OCI-LY3 (cell line): Measurements from ENCODE around the gene CACNG1.

Experiments used
- CTCF ChIP-seq: fragments of 200-600, 300-600 bp; sonication (generic); IDR thresholded peaks from 2 replicates; pipeline ENCODE4 v1.5.1; 2014; ENCODE audit warnings: antibody characterized with exemption, low read length, low read depth
- EZH2phosphoT487 ChIP-seq: fragments of 200-600 bp; shearing (Covaris generic); IDR thresholded peaks from 2 replicates; pipeline ENCODE4 v1.6.1; 2018; ENCODE audit warnings: antibody characterized with exemption, mixed run types, low read depth

DNA sequence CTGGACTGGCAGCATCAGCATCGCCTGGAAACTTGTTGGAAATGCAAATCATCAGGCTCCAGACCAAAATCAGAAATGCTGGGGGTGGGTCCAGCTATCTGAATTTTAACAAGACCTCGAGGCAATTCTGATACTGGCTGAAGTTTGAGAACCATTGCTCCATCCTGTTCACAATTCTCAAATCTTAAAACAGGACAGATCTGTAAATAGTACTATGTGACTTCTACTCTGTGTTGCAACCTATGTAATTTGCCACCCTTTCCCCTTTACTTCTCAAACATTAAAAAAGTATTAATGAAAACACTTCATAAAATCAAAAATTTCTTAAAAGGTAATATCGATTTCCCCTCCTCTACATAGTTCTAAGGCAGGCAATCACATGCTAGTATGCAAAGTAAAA is 28.5 kb downstream of the CACNG1 start:
- TF ChIP-seq CTCF: no peak
- TF ChIP-seq EZH2phosphoT487: no peak
